DOHH2 (cell line): ENCODE measurements around the gene POM121C.
A peak's percentile ranks its signal among the peaks of the same experiment; 100 is the strongest.
"Not testable (repeated sequence)": the region's sequence is repeated elsewhere in the genome, so short reads cannot be mapped to it uniquely, and the experiment has no call there.

Experiments used
- H3F3A ChIP-seq: fragments of 200-600 bp; sonication (generic), shearing (Covaris generic); 2 replicates; pipeline ENCODE4 v1.6.0; 2016; ENCODE audit warnings: antibody characterized with exemption, mild to moderate bottlenecking; ENCODE audit not compliant: control insufficient read depth, insufficient read depth
- H3K27ac ChIP-seq: fragments of 200-600 bp; sonication (generic); 2 replicates; pipeline ENCODE4 v1.5.1; 2014; ENCODE audit warnings: low read depth, mild to moderate bottlenecking, low read length, moderate library complexity
- H3K27me3 ChIP-seq: fragments of 200-600 bp; sonication (generic); 2 replicates; pipeline ENCODE4 v1.6.1; 2014; ENCODE audit warnings: mild to moderate bottlenecking, low read length, mixed read lengths; ENCODE audit not compliant: control insufficient read depth
- H3K36me3 ChIP-seq: fragments of 200-600 bp; sonication (generic); 2 replicates; pipeline ENCODE4 v1.6.1; 2014; ENCODE audit warnings: mild to moderate bottlenecking, low read length, moderate library complexity, mixed read lengths; ENCODE audit not compliant: control insufficient read depth
- H3K4me1 ChIP-seq: fragments of 200-600 bp; sonication (generic); 2 replicates; pipeline ENCODE4 v1.6.1; 2014; ENCODE audit warnings: mild to moderate bottlenecking, low read length, mixed read lengths; ENCODE audit not compliant: control insufficient read depth
- H3K4me2 ChIP-seq: fragments of 200-600 bp; sonication (generic); 2 replicates; pipeline ENCODE4 v1.6.0; 2014; ENCODE audit warnings: mild to moderate bottlenecking, low read length, moderate library complexity
- H3K4me3 ChIP-seq: fragments of 200-600 bp; sonication (generic); 2 replicates; pipeline ENCODE4 v1.5.1; 2014; ENCODE audit warnings: mild to moderate bottlenecking, low read length, mixed read lengths
- H3K79me2 ChIP-seq: fragments of 200-600 bp; sonication (generic); 2 replicates; pipeline ENCODE4 v1.6.1; 2014; ENCODE audit warnings: mild to moderate bottlenecking, low read length, mixed read lengths; ENCODE audit not compliant: control insufficient read depth
- H3K9me2 ChIP-seq: fragments of 200-600 bp; sonication (generic); replicated peaks from 2 replicates; pipeline ENCODE4 v1.6.1; 2014; ENCODE audit warnings: mild to moderate bottlenecking, low read length, mixed read lengths; ENCODE audit not compliant: control insufficient read depth
- H3K9me3 ChIP-seq: fragments of 200-600 bp; sonication (generic); 2 replicates; pipeline ENCODE4 v1.6.1; 2014; ENCODE audit warnings: antibody characterized with exemption, low read length, mixed read lengths; ENCODE audit not compliant: control insufficient read depth, insufficient read depth
- H4K20me1 ChIP-seq: fragments of 200-600 bp; sonication (generic); 2 replicates; pipeline ENCODE4 v1.6.0; 2014; ENCODE audit warnings: low read depth, mild to moderate bottlenecking, antibody characterized with exemption, low read length, moderate library complexity; ENCODE audit not compliant: control insufficient read depth, insufficient read depth
- EZH2phosphoT487 ChIP-seq: fragments of 200-600 bp; sonication (generic); IDR thresholded peaks from 2 replicates; pipeline ENCODE4 v1.6.1; 2017; ENCODE audit warnings: borderline replicate concordance, mild to moderate bottlenecking, antibody characterized with exemption, low read length, moderate library complexity, mixed read lengths
- TF ChIP-seq, protein P1 (sequence below): fragments of 200-600 bp; sonication (generic); IDR thresholded peaks from one replicate; pipeline ENCODE4 v1.5.1; 2014; ENCODE audit warnings: antibody characterized with exemption, mild to moderate bottlenecking, low read depth, low read length; ENCODE audit not compliant: poor library complexity, severe bottlenecking

POM121C gene

GRCh38 chr7:75531359-75531821 is 45.3 kb upstream of the POM121C start:
- H3K9me3 ChIP-seq, result no peaks in the 10 kb centered on the region
- no peaks in the 10 kb centered on the region for H3K9me2 ChIP-seq
- TF ChIP-seq, protein P1, sequence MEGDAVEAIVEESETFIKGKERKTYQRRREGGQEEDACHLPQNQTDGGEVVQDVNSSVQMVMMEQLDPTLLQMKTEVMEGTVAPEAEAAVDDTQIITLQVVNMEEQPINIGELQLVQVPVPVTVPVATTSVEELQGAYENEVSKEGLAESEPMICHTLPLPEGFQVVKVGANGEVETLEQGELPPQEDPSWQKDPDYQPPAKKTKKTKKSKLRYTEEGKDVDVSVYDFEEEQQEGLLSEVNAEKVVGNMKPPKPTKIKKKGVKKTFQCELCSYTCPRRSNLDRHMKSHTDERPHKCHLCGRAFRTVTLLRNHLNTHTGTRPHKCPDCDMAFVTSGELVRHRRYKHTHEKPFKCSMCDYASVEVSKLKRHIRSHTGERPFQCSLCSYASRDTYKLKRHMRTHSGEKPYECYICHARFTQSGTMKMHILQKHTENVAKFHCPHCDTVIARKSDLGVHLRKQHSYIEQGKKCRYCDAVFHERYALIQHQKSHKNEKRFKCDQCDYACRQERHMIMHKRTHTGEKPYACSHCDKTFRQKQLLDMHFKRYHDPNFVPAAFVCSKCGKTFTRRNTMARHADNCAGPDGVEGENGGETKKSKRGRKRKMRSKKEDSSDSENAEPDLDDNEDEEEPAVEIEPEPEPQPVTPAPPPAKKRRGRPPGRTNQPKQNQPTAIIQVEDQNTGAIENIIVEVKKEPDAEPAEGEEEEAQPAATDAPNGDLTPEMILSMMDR, result no peak
- TF ChIP-seq EZH2phosphoT487, result no peak
- H3K27me3 ChIP-seq, result peaks cover 3% of the 10 kb centered on the region
- peaks cover 20% of the 10 kb centered on the region for H3K79me2 ChIP-seq
- H3K36me3 ChIP-seq, result peaks cover 12% of the 10 kb centered on the region
- H4K20me1 ChIP-seq, result peaks cover 5% of the 10 kb centered on the region
- no peak overlapping the region for H3K4me2 ChIP-seq
- no peak overlapping the region for H3K4me3 ChIP-seq
- no peak overlapping the region for H3K27ac ChIP-seq
- no peaks in the 10 kb centered on the region for H3F3A ChIP-seq
- peaks cover 23% of the 10 kb centered on the region for H3K4me1 ChIP-seq

DNA sequence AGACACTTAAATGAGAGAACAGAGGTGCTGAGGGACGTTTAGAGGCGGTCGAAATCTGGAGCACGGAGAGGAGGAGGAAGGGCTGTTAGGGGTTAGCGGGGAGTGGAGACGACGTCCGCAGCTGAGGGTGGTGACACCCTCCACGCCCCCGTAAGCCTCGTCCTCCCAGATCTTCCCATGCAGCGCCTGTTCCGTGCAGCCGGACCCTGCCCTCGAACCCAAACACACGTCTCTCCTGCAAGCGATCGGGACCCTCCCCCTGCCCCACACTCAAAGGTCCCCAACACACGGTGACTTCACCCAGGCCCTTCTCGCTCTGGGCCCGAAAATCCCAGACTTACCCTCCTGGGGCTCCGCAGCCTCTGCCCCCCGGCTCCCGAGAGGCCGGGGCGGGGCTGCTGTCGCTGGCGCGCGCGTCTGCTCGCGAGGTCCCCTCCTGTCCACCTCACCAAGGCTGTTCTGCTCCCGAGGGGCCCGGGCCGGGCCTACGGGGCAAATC is 41.2 kb upstream of the POM121C start:
- not testable (repeated sequence) for H4K20me1 ChIP-seq, H3K27me3 ChIP-seq, H3K9me3 ChIP-seq, H3K9me2 ChIP-seq, H3F3A ChIP-seq
- peaks cover 52% of the 10 kb centered on the region for H3K36me3 ChIP-seq
- H3K4me2 ChIP-seq, result peak overlapping the region; percentile 94
- H3K27ac ChIP-seq, result peak overlapping the region; percentile 23; the same call in 1 of the 2 replicates
- peaks cover 56% of the 10 kb centered on the region for H3K79me2 ChIP-seq
- peak overlapping the region; percentile 97 for H3K4me3 ChIP-seq
- peaks cover 20% of the 10 kb centered on the region for H3K4me1 ChIP-seq

DNA sequence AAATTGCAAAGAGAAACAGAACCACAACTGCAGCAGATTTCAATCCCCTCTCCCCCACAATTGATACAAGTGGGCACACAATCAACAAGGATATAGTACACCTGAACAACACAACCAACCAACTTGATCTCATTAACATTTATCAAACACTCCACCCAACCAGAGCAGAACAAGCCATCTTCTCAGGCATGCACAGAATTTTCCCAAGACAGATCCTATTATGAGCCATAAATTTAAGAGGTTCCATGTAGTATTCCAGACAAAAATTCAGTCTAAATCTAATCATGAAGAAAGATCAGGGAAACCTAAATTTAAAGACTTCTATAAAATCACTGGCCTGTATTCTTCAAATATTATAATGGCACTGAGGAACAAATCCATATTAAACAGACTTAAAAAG is 35.6 kb upstream of the POM121C start:
- H3K27ac ChIP-seq, H4K20me1 ChIP-seq, H3K4me3 ChIP-seq, H3K9me3 ChIP-seq, H3K4me2 ChIP-seq, H3K27me3 ChIP-seq, H3F3A ChIP-seq, H3K9me2 ChIP-seq: not testable (repeated sequence)
- H3K4me1 ChIP-seq, result peaks cover 12% of the 10 kb centered on the region
- peaks cover 66% of the 10 kb centered on the region for H3K36me3 ChIP-seq
- H3K79me2 ChIP-seq, result peaks cover 76% of the 10 kb centered on the region

DNA sequence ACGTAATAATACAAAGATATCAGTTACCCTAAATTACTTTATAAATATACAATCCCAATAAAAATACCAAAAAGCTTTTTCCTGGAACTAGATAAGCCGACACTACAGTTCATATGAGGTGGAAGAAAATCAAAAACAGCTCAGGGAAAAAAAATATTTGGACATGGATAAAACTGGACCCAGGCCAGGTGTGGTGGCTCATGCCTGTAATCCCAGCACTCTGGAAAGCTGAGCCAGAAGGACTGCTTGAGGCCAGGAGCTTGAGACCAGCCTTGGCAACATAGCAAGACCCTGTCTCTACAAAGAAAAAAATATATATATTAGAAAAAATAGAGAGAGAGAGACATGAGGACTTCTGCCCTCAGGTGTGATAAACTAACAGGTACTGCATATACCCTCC is 32.7 kb upstream of the POM121C start:
- H3K4me2 ChIP-seq, H3K4me3 ChIP-seq: not testable (repeated sequence)

DNA sequence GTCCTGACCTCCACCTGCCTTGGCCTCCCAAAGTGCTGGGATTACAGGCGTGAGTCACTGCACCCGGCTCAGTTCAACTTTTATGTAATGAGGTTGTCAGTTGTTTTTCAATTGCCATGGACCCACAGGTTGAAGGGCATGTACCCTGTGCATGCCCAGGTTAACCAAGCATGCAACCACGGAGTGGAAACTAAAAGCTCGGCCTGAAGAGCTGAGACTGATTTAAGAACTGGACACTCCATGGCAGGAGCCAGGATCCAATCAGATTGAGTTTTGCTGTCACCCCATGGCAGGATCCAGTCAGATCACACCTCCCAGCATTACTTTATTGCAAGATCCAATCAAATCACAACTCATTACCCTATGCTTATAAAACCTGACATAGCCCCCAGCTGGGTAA is 22.9 kb upstream of the POM121C start:
- H3K9me2 ChIP-seq, H3K4me1 ChIP-seq, H3K4me3 ChIP-seq, H3K27me3 ChIP-seq, H3F3A ChIP-seq, H3K79me2 ChIP-seq, H4K20me1 ChIP-seq, H3K36me3 ChIP-seq, H3K4me2 ChIP-seq, H3K27ac ChIP-seq, H3K9me3 ChIP-seq: not testable (repeated sequence)

More for the DNA sequence above, 32.7 kb upstream of the POM121C start:
- not testable (repeated sequence) for H4K20me1 ChIP-seq, H3K9me3 ChIP-seq, H3F3A ChIP-seq, H3K27me3 ChIP-seq, H3K9me2 ChIP-seq, H3K27ac ChIP-seq, H3K4me1 ChIP-seq
- H3K36me3 ChIP-seq, result peaks cover 48% of the 10 kb centered on the region
- peaks cover 52% of the 10 kb centered on the region for H3K79me2 ChIP-seq

DNA sequence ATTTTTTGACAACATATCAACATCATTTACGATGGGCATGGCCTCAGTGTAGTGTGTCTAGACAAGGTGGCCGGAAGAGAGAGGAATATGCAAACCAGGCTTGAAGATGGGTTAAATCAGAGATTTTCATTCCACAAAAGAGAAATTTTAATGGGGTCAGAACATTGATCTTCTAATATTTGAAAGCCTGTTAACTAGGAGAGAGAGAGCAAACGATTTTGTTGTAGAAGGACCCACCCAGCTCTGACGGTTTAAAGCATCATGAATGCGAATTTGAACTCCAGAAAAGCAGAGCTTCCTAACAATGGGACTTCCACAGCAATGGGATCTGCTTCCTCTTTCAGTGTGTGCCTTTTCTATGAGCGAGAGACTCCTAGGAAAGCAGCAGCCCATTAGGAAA is 5.9 kb upstream of the POM121C start, which contains the start of gene SPDYE5:
TSS of gene SPDYE5 (plus strand) at position 301 of the 400 bp plus-strand sequence. CDS start 1,728 bp downstream, outside the sequence.
- not testable (repeated sequence) for H3K79me2 ChIP-seq, H3F3A ChIP-seq, H3K4me2 ChIP-seq, H3K36me3 ChIP-seq, H4K20me1 ChIP-seq, H3K9me2 ChIP-seq, H3K4me3 ChIP-seq, H3K4me1 ChIP-seq, H3K27me3 ChIP-seq, H3K9me3 ChIP-seq, H3K27ac ChIP-seq

- peaks cover 17% of the 10 kb centered on the region for H3K36me3 ChIP-seq
- peak overlapping the region; percentile 64 for H3K4me2 ChIP-seq
- peak overlapping the region; percentile 28; the same call in 1 of the 2 replicates for H3K27ac ChIP-seq
- H3K4me3 ChIP-seq, result peak overlapping the region; percentile 88
- not testable (repeated sequence) for H3K4me1 ChIP-seq, H3K27me3 ChIP-seq, H3K9me2 ChIP-seq, H3F3A ChIP-seq, H3K9me3 ChIP-seq, H4K20me1 ChIP-seq
- H3K79me2 ChIP-seq, result peaks cover 45% of the 10 kb centered on the region
Measured at GRCh38 chr7:75485355-75485978, 632 bp downstream of the POM121C start.
